A549 treated with Hydrocortisone at 1 μM for 4 hours (cell line): ENCODE results near the gene CAND1. TPM values are rescaled to one million over a fixed set of nuclear protein-coding genes. Genes with fewer than 3 reads are reported as not detected.

Experiments used
- total RNA-seq: library from RNA; stranded (reverse); fragments of 200-300 nt; extraction: Qiagen RNA extraction; gene quantifications from 5 replicates; pipeline ENCODE4 v1.2.3, GENCODE V29; 2022

Gene CAND1
- total RNA-seq = 65.0 to 87.5 TPM (median 83.3 TPM) in 5 replicates

DNA sequence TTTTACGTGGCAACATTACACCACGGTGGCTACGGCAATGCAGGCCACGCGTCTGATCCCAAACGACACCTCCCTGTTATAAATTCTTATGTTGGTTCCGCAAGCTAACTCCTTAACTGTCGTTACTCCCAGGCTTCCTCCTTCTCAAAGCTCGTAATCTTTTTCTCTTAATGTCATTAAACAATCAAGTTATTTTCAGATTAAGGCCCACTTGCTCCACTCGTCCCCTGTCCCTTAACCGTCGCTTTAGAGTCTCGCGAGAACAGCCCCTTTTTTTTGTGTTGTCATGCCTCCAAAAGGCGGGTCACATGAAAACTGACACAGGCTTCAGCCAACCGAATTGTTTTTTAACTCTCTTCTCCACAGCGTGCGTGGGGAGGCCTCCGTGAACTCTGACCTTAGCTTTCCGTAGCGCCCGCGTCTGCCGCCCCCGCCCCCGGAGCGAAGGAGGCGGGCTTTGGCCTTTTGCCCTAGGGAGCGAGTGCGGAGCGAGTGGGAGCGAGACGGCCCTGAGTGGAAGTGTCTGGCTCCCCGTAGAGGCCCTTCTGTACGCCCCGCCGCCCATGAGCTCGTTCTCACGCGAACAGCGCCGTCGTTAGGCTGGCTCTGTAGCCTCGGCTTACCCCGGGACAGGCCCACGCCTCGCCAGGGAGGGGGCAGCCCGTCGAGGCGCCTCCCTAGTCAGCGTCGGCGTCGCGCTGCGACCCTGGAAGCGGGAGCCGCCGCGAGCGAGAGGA, at the start of gene CAND1:
Gene CAND1, plus strand, starts transcription at position 463 of the 737 bp plus-strand sequence. CDS start 360 bp downstream, outside the sequence.

